Renal cortical epithelial cell (primary cell): ENCODE measurements around the gene BRSK2. TPM values are rescaled to one million over a fixed set of nuclear protein-coding genes. Genes with fewer than 3 reads are reported as not detected.

Experiments
- total RNA-seq: library from RNA; depleted of rRNA; stranded (reverse); fragments of >200 nt; gene quantifications from 2 replicates; pipeline ENCODE4 v1.2.3, GENCODE V29; 2014

BRSK2 gene
- total RNA-seq, 1 donor from 2014 or later, result 0.30 TPM

Other genes starting within 250 kb of the BRSK2 start
- not detected in 2 replicates for gene MUC5AC, start 232.0 kb upstream of the BRSK2 start, total RNA-seq
- gene MUC5B, start 166.9 kb upstream of the BRSK2 start, total RNA-seq, result not detected in 2 replicates
- 12.7 and 40.7 TPM in 2 replicates for gene TOLLIP, start 80.3 kb upstream of the BRSK2 start, total RNA-seq
- gene MOB2, start 96.8 kb downstream of the BRSK2 start, total RNA-seq, result 20.8 and 36.5 TPM in 2 replicates
- gene DUSP8, start 182.3 kb downstream of the BRSK2 start, total RNA-seq, result 1.9 and 9.0 TPM in 2 replicates
- not detected in 2 replicates for gene KRTAP5-1, start 195.3 kb downstream of the BRSK2 start, total RNA-seq
- not detected in 2 replicates for gene KRTAP5-2, start 208.4 kb downstream of the BRSK2 start, total RNA-seq
- gene KRTAP5-3, start 218.5 kb downstream of the BRSK2 start, total RNA-seq, result not detected in 2 replicates
- gene KRTAP5-4, start 232.2 kb downstream of the BRSK2 start, total RNA-seq, result not detected in 2 replicates
- gene KRTAP5-5, start 239.8 kb downstream of the BRSK2 start, total RNA-seq, result not detected in 2 replicates